Endothelial cell of umbilical vein (primary cell): ENCODE results near the gene FBXO44. TPM values are rescaled to one million over a fixed set of nuclear protein-coding genes. Genes with fewer than 3 reads are reported as not detected.

Source experiments
- BruUV-seq: library from RNA; stranded (reverse); fragments of 400-500 nt; replicated peaks from 2 replicates; lab custom pipeline; 2021; lab: Mats Ljungman, UMichigan
- CTCF ChIA-PET: fragments of 300-600, 350-600 bp; sonication (Branson Sonifier 250); formaldehyde crosslinking; loops from one replicate; lab custom pipeline; 2021; ENCODE audit warnings: antibody characterized with exemption, inconsistent platforms; lab: Charles Lee
- POLR2A ChIA-PET: fragments of 300-600, 350-600 bp; sonication (Branson Sonifier 250); formaldehyde crosslinking; loops from one replicate; lab custom pipeline; 2021; ENCODE audit warnings: antibody characterized with exemption, inconsistent platforms; lab: Charles Lee
- DNase-seq: peaks from one replicate; pipeline ENCODE4 v3.0.0-alpha.2; 2011; ENCODE audit warnings: low read depth, low spot score
- FAIRE-seq: peaks from 2 replicates; lab custom pipeline; 2011; peaks lifted over from hg19 to GRCh38; lab: Jason Lieb, UNC
- H2AFZ ChIP-seq: 2 replicates; pipeline ENCODE4 v1.6.0; 2012; ENCODE audit warnings: low read depth, low read length, control low read depth, inconsistent platforms
- H3K27ac ChIP-seq: 2 replicates; pipeline ENCODE4 v1.5.1; 2011; ENCODE audit warnings: low read depth, mild to moderate bottlenecking, control low read depth, low read length, moderate library complexity; ENCODE audit not compliant: insufficient read depth
- H3K27me3 ChIP-seq, 2 experiments: 2 replicates each; pipeline versions ENCODE4 v1.6.0 to v1.6.1; 2011; ENCODE audit warnings: low read length in 2 of 2, mixed read lengths in 1 of 2; ENCODE audit not compliant: control insufficient read depth in 2 of 2, insufficient read depth in 2 of 2
- H3K36me3 ChIP-seq, 2 experiments: 2 replicates in 1 of 2; 3 replicates in 1 of 2; pipeline ENCODE4 v1.5.1; 2011; ENCODE audit warnings: low read length in 2 of 2, mild to moderate bottlenecking in 1 of 2, moderate library complexity in 1 of 2; ENCODE audit not compliant: control insufficient read depth in 2 of 2, insufficient read depth in 2 of 2; ENCODE audit errors: extremely low read depth in 1 of 2
- H3K4me1 ChIP-seq: 3 replicates; pipeline ENCODE4 v1.5.1; 2011; ENCODE audit warnings: mild to moderate bottlenecking, low read length; ENCODE audit not compliant: control insufficient read depth, insufficient read depth; ENCODE audit errors: extremely low read depth
- H3K4me2 ChIP-seq: 2 replicates; pipeline ENCODE4 v1.6.1; 2011; ENCODE audit warnings: low read length, control low read depth, mixed read lengths; ENCODE audit not compliant: insufficient read depth
- H3K4me3 ChIP-seq, 3 experiments: fragments of 200-600 bp in 1 of 3; sonication (generic), shearing (Covaris generic) in 1 of 3; replicated peaks in 1 of 3; 2 replicates each; pipeline ENCODE4 v1.5.1; 2011 to 2016; ENCODE audit warnings: control low read depth in 3 of 3, low read length in 3 of 3, mild to moderate bottlenecking in 2 of 3, inconsistent platforms in 1 of 3, low read depth in 1 of 3, moderate library complexity in 1 of 3; ENCODE audit not compliant: insufficient read depth in 1 of 3
- H3K79me2 ChIP-seq: 2 replicates; pipeline ENCODE4 v1.6.0; 2012; ENCODE audit warnings: low read length, inconsistent platforms; ENCODE audit not compliant: control insufficient read depth, insufficient read depth
- H3K9ac ChIP-seq: replicated peaks from 2 replicates; pipeline ENCODE3; 2011; ENCODE audit warnings: low read length, control low read depth; ENCODE audit not compliant: insufficient read depth; ENCODE audit errors: extremely low read depth
- H3K9me1 ChIP-seq: replicated peaks from 3 replicates; pipeline ENCODE4 v1.6.0; 2011; ENCODE audit warnings: mild to moderate bottlenecking, low read length; ENCODE audit not compliant: control insufficient read depth, insufficient read depth; ENCODE audit errors: extremely low read depth
- H3K9me3 ChIP-seq: replicated peaks from 2 replicates; pipeline ENCODE4 v1.5.1; 2012; ENCODE audit warnings: low read length, inconsistent platforms; ENCODE audit not compliant: control insufficient read depth, insufficient read depth
- H4K20me1 ChIP-seq: replicated peaks from 2 replicates; pipeline ENCODE3; 2011; ENCODE audit warnings: mild to moderate bottlenecking, low read length; ENCODE audit not compliant: control insufficient read depth, insufficient read depth; ENCODE audit errors: extremely low read depth
- CTCF ChIP-seq, 2 donors: IDR thresholded peaks; 1 replicate in 1 of 2; 2 replicates in 1 of 2; pipeline ENCODE4 v1.5.1; 2011; ENCODE audit warnings: low read length in 2 of 2, mild to moderate bottlenecking in 2 of 2, moderate library complexity in 2 of 2, control low read depth in 1 of 2, inconsistent platforms in 1 of 2, low read depth in 1 of 2; ENCODE audit not compliant: insufficient read depth in 1 of 2; ENCODE audit errors: extremely low read depth in 1 of 2
- EZH2 ChIP-seq: IDR thresholded peaks from 2 replicates; pipeline ENCODE4 v1.6.1; 2012; ENCODE audit warnings: borderline replicate concordance, low read depth, mild to moderate bottlenecking, moderate library complexity, low read length, inconsistent platforms; ENCODE audit not compliant: severe bottlenecking
- FOS ChIP-seq: IDR thresholded peaks from 2 replicates; pipeline ENCODE4 v1.6.1; 2011; ENCODE audit warnings: mild to moderate bottlenecking, low read length, moderate library complexity, borderline replicate concordance; ENCODE audit not compliant: insufficient read depth
- GATA2 ChIP-seq: IDR thresholded peaks from 2 replicates; pipeline ENCODE4 v1.7.0; 2011; ENCODE audit warnings: low read depth, mild to moderate bottlenecking, moderate library complexity, mixed read lengths, low read length; ENCODE audit not compliant: insufficient read length, insufficient read depth
- JUN ChIP-seq: IDR thresholded peaks from 2 replicates; pipeline ENCODE4 v1.6.1; 2011; ENCODE audit warnings: borderline replicate concordance, low read depth; ENCODE audit not compliant: insufficient read length, insufficient read depth
- MAX ChIP-seq: IDR thresholded peaks from 2 replicates; pipeline ENCODE4 v1.6.1; 2011; ENCODE audit not compliant: insufficient read depth, insufficient read length
- MYC ChIP-seq: IDR thresholded peaks from one replicate; pipeline ENCODE4 v1.6.1; 2011; ENCODE audit warnings: mild to moderate bottlenecking, low read depth, low read length
- POLR2A ChIP-seq: IDR thresholded peaks from 2 replicates; pipeline ENCODE4 v1.6.1; 2012; ENCODE audit warnings: low read depth, mild to moderate bottlenecking, control low read depth, low read length
- POLR2AphosphoS5 ChIP-seq: IDR thresholded peaks from 2 replicates; pipeline ENCODE4 v1.6.1; 2012; ENCODE audit warnings: low read depth, mild to moderate bottlenecking, control low read depth, low read length, moderate library complexity; ENCODE audit not compliant: insufficient read depth
- dilution Hi-C: fragments of 300-500 bp; cut with MboI; formaldehyde crosslinking; loops from one replicate; pipeline ENCODE4 v1.15.0; 2019; ENCODE audit warnings: low sequenced_read_pairs; ENCODE audit not compliant: extremely low pct_ligation_motif_present
- intact Hi-C: fragments of 100-400 bp; cut with micrococcal nuclease; formaldehyde crosslinking; loops from one replicate; pipeline ENCODE4 v1.10.0; 2022
- polyA plus RNA-seq, 4 experiments: library from polyadenylated mRNA; depleted of rRNA in 3 of 4; stranded (reverse) in 3 of 4; unstranded in 1 of 4; fragments of >200 nt; gene quantifications; 2 replicates each; pipeline versions ENCODE4 v1.2.1 to v1.2.3, GENCODE V29; 2011 to 2012; ENCODE audit warnings: missing spikeins in 1 of 4
- total RNA-seq: library from RNA; stranded (reverse); gene quantifications from 2 replicates; pipeline ENCODE4 v1.2.3, GENCODE V29; 2021

The FBXO44 gene
- total and polyA plus RNA-seq, 2 donors (not counting 3 experiments of a cell fraction or from before 2014, with no cell fraction given): 16.8 to 22.5 TPM

DNA sequence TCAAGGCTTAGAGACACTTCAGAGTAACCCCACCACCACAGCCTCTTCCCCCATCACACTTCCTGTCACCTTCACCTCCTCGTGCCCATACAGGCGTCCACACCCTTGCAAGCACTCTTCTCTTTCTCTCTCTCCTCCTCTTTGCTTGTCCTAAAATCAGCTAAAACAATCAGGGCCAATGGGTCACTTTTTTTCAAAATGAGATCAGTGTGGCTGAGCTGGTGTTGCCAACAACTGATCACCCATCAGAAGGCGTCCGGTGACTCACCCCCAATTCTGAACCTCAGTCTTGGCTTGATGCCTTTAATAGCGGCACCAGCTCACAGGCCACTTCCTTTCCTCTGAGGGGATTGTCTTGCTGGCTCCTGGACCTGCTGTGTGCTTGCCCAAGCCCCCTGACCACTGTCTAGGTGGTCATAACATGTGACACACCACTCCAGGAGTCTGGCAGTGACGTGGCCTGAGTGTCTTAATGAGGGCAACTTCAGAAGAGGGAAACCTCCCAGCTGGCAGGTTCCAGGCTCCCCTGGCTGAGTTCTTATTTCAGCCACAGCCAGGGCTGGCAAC, 38.4 kb downstream of the FBXO44 start:
- Histone ChIP-seq H3K4me2 (no peak overlapping the region), H3K27me3 (peaks cover 25 to 32% of the 10 kb centered on the region in 2 experiments), H3K9ac (no peak overlapping the region), H3K9me1 (no peaks in the 10 kb centered on the region), H3K36me3 (no peaks in the 10 kb centered on the region), H3K4me1 (peaks cover 19% of the 10 kb centered on the region), H4K20me1 (no peaks in the 10 kb centered on the region), H3K9me3 (no peaks in the 10 kb centered on the region), H3K27ac (no peak overlapping the region), H3K79me2 (no peaks in the 10 kb centered on the region), H3K4me3 (no peak overlapping the region), H2AFZ (no peak overlapping the region)
- dilution Hi-C loops: no loop called here
- intact Hi-C loops: loop anchor here (1.0 kb wide), 3 partner anchors 12 to 43 kb away; partner anchors contain the start of genes FBXO6 and MAD2L2
- DNase-seq (peak; percentile 87), FAIRE-seq (peak; percentile 99)
- ChIA-PET POLR2A (no interaction called here), CTCF (interaction anchor here (0.7 to 3.7 kb wide), 8 partner anchors 11 to 47 kb away, joined by 3 to 24 read pairs (median 7); partner anchors contain the start of gene FBXO6)
- BruUV-seq: no TSS peak
- TF ChIP-seq MAX: no peak
- TF ChIP-seq GATA2: peak; percentile 62
- peak; percentile 71 for TF ChIP-seq POLR2AphosphoS5
- TF ChIP-seq JUN: peak; percentile 83
- peak; percentile 89 for TF ChIP-seq FOS

DNA sequence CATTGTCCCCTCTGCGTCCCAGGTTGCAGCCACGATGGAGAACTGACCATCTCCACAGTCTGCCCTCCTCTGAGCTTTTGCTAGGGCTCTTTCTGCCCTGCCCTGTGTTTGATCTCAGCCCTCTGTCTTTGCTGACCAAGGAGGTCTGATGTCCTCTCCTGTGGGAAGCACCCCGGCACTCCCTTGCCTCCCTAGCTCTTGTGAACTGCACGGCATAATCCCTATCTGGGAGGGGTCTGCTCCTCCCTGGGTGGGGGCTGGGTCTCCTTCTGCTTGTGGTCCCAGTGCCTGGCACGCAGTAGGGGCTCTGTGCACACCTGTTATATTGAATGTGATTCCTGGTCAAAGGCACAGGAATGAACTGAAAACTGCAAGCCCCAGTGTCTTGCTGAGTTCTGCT, 39.2 kb downstream of the FBXO44 start:
- dilution Hi-C loops (no loop called here), intact Hi-C loops (loop anchor here (1.0 kb wide), 3 partner anchors 13 to 44 kb away; partner anchors contain the start of genes FBXO6 and MAD2L2)
- H3K36me3 ChIP-seq: no peaks in the 10 kb centered on the region
- H3K4me1 ChIP-seq: peaks cover 19% of the 10 kb centered on the region
- no peak overlapping the region for H3K4me3 ChIP-seq
- FAIRE-seq: no peak
- H4K20me1 ChIP-seq: no peaks in the 10 kb centered on the region
- H3K9ac ChIP-seq: no peak overlapping the region
- H3K9me3 ChIP-seq: no peaks in the 10 kb centered on the region
- ChIA-PET POLR2A (interaction anchor here (0.5 kb wide), 1 partner anchor 174 kb away, joined by 4 read pairs; no protein-coding TSS in a partner anchor), CTCF (interaction anchor here (1.4 to 3.7 kb wide), 6 partner anchors 12 to 44 kb away, joined by 3 to 24 read pairs (median 10); partner anchors contain the start of gene FBXO6)
- H3K4me2 ChIP-seq: no peak overlapping the region
- DNase-seq: no peak
- no peaks in the 10 kb centered on the region for H3K79me2 ChIP-seq
- no TSS peak for BruUV-seq
- H3K9me1 ChIP-seq: no peaks in the 10 kb centered on the region
- no peak overlapping the region for H3K27ac ChIP-seq
- TF ChIP-seq POLR2AphosphoS5 (no peak), MAX (no peak), JUN (no peak), FOS (no peak), MYC (no peak), POLR2A (no peak), CTCF (IDR thresholded peaks at IDR 0.05; ENCODE audit: extremely low read depth in 1 of 2, insufficient read depth in 1 of 2, low read depth in 1 of 2, low read length in 2 of 2) (no peak), GATA2 (no peak), EZH2 (no peak)
- no peak overlapping the region for H2AFZ ChIP-seq
- peaks cover 25 to 33% of the 10 kb centered on the region in 2 experiments for H3K27me3 ChIP-seq
